GM19467 (cell line): ENCODE results near the gene TRIML1.
"Not testable (repeated sequence)": the region's sequence is repeated elsewhere in the genome, so short reads cannot be mapped to it uniquely, and the experiment has no call there.

Experiments used
- ATAC-seq: cut with Tn5 transposase; IDR thresholded peaks from one replicate; pipeline ENCODE4 v1.9.1; 2021; ENCODE audit warnings: mild to moderate bottlenecking, moderate library complexity; ENCODE audit not compliant: unreplicated experiment

The TRIML1 gene

DNA sequence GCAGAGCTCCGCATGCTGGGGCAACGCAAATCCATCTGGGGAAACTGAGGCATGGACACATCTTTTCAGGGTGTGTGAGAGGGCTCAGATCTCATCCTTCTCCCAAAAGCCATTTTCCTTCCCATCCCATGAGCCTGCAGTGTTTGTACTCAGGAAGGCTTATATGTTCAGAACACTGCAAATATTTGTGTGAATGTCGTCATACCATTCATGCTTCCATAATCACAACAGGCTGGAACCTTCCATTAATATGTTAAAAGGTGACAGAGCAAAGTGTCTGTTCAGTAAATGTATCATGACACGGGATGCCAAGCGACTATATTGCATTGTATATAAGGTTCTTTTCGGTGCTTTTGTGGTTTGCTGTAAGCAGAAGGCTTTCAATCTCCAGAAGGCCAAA is 8.5 kb downstream of the TRIML1 start:
- ATAC-seq, result no peak

DNA sequence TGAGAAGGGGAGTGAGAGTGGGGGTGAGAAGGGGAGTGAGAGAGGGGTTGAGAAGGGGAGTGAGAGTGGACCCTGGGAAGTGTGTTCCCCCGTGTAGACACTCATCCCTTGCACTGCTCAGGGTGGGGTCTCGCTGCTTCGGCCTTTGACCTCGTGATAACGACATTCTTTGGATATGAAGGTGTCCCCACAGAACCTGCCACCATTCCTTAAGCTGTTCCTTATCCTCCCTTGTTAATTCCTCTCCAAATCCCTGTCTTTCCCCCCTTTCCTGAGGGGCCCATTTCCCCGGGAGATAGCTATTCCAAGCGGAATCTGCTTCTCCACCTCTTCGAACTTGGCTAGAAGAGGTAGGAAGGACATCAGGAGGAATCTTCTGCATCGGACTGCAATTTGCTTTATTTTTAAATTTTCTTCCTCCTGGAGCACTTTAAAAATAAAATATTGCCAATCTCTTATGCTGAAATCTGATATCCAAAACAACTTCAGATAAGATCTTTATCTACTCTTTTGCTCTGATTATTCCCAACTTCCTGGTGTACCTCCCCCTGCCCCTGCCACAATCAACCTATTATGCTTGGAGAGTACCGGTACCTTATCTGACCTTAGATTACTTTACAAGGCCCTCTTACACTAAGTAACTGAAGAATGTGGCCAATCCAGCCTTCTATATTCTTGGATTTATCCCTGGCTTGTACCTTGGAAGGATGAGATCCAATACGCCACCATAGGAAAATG is 15.6 kb downstream of the TRIML1 start:
- no peak for ATAC-seq

DNA sequence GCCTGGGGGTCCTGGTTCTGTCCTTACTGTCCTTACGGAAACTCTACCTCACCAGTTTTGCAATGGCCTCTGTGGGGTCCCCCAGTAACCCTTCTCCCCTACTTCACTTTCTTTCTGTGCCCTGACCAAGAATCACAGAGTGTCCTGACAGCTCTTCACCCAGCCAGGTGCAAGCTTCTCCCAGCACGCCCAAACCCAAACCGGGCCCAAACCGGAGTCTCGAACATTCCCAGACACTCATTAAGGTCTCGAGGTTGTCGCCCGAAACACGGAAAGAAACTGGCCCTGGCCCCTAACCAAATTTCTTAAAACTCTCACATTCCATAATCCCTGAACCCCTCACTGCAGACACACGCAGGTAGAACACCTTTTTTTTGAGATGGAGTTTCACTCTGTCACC is 19.1 kb downstream of the TRIML1 start:
- ATAC-seq, result no peak

DNA sequence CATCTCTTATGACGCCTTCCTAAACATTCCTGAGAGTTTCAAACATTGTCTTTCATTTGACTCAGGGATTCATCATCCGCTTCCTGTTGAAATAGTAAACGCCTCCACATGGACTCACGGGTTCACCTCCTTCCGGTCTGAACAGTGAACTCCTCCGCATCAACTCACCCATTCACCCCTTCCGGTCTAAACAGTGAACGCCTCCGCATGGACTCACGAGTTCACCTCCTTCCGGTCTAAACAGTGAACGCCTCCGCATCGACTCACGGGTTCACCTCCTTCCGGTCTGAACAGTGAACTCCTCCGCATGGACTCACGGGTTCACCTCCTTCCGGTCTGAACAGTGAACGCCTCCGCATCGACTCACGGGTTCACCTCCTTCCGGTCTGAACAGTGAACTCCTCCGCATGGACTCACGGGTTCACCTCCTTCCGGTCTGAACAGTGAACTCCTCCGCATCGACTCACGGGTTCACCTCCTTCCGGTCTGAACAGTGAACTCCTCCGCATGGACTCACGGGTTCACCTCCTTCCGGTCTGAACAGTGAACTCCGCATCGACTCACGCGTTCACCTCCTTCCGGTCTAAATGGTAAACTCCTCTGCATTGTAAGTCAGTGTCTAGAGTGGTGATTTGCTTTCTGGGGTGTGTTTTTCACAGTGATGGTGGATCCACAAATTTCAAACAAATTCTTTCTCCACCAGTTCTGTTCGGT is 20.4 kb downstream of the TRIML1 start:
- ATAC-seq, result not testable (repeated sequence)

- no peak for ATAC-seq
Observed at GRCh38 chr4:188160406-188160805, 21.2 kb downstream of the TRIML1 start.

DNA sequence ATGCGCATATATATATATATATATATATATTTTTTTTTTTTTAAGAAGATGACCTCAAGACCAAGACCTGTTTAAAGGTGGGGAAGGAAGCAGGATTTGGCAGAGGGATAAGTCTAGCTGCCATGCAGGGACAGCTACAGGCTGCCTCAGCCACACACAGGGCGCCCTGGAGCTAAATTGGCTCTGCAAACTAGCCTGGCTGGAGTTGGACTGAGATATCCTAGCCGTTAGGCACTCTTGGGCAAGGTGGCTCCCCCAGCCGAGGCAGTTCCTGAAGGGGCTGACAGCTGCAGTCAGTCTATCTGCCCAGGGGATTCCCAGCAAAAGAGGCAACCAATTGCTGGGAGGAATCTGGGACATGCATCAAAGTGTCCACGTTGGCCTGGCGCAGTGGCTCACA is 21.9 kb downstream of the TRIML1 start:
- ATAC-seq, result no peak

GRCh38 chr4:188162698-188163097 is 23.5 kb downstream of the TRIML1 start:
- no peak for ATAC-seq

DNA sequence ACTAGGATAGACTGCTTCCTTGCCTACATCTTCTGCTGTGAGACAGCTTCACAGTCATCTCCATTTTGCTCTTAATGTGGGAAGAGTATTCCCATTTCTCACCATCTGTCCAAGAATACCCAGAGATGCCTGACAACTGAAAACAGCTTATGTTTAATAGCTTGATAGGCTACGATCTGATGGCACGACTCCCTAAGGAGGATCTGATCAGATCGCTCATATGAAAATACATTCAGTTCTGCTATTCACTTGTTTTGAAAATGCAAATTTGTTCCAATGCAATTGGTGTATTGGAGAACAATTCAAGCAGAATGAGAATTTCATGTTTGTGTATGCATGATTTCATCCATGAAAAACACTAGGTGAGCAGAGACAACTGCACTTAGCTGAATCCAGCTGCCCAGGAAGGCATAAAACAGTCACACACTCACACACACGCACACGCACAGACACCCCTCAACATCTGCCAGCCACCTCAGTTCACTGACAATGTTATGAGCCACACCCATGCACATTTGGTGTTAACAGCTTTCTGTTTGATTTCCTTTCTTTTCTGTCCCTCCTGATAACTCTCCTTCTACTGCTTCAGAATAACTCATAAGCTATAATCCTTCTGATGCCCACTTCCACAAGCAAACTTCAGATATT is 29.6 kb downstream of the TRIML1 start:
- ATAC-seq, result no peak

- no peak for ATAC-seq
Observed at GRCh38 chr4:188171551-188171950, 32.3 kb downstream of the TRIML1 start.

GRCh38 chr4:188175288-188175687 is 36.0 kb downstream of the TRIML1 start:
- no peak for ATAC-seq

- ATAC-seq, result no peak
Observed at GRCh38 chr4:188177997-188178675, 38.9 kb downstream of the TRIML1 start.

DNA sequence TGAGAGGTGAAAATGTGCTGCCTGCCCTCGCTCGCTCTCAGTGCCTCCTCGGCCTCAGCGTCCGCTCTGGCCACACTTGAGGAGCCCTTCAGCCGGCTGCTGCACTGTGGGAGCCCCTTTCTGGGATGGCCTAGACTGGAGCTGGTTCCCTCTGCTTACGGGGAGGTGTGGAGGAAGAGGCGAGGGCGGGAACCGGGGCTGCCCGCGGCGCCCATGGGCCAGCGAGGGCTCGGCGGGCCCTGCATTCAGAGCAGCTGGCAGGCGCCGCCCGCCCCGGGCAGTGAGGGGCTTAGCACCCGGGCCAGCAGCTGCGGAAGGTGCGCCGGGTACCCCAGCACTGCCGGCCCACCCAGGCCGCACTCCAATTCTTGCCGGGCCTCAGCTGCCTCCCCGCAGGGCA is 39.6 kb downstream of the TRIML1 start:
- ATAC-seq, result no peak

- no peak for ATAC-seq
Observed at GRCh38 chr4:188187106-188187505, 47.9 kb downstream of the TRIML1 start.

- no peak for ATAC-seq
Observed at GRCh38 chr4:188190461-188190860, 51.2 kb downstream of the TRIML1 start.

DNA sequence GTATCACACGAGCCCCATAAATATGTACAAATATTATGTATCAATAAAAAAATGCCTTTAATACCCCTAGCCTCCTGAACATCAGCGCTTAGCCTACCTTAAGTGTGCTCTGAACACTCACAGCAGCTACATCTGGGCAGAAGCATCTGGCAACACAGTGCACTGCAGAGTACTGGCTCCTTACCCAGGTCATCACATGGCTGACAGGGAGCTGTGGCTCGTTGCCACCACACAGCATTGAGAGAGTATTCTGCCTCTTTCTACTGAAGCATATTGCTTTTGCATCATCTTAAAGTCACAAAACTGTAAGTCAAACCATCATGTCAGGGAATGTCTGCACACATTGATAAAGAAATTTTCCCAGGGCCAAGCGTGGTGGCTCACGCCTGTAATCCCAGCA is 55.2 kb downstream of the TRIML1 start:
- ATAC-seq, result no peak

- ATAC-seq, result no peak
Observed at GRCh38 chr4:188195389-188195985, 56.2 kb downstream of the TRIML1 start.

DNA sequence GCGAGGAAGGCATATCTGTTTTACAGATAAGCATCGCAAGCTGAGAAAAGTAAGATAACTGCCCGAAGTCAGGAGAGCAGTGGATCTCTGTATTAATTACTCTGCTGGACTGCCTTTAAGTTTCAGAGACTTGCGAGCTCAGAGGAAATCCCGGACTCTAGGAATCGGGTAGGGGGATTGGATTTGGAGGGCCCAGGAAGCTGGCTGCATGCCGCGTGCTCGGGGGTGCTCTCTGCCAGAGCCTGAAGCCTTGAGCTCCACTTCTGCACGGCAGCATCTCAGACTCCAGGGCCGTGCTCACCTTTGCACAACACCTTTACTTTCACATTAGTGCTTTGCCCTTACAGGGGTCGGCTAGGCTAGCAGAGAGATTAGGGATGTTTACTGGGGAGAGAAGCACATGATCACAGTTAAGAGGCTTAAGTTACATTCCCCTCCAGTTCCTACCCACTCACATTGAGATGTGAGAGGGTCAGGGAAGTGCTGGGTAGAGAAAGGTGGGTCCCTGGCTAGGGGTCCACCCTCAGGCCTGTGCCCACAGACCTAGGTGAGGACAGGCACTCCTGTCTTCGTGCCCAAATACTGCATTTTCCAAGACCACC is 57.0 kb downstream of the TRIML1 start:
- ATAC-seq, result no peak
